NCI-H460 (cell line): ENCODE results near the gene ROS1. TPM values are rescaled to one million over a fixed set of nuclear protein-coding genes. Genes with fewer than 3 reads are reported as not detected.

Experiments
- DNase-seq: peaks from one replicate; pipeline ENCODE4 v3.0.0-alpha.2; 2016; ENCODE audit warnings: low read depth; ENCODE audit errors: extremely low read depth
- total RNA-seq: library from RNA; depleted of rRNA; stranded (reverse); fragments of >200 nt; shearing (Covaris generic); gene quantifications from 2 replicates; pipeline ENCODE4 v1.2.3, GENCODE V29; 2014

The ROS1 gene
- total RNA-seq, 1 experiment from 2014 or later = not detected

DNA sequence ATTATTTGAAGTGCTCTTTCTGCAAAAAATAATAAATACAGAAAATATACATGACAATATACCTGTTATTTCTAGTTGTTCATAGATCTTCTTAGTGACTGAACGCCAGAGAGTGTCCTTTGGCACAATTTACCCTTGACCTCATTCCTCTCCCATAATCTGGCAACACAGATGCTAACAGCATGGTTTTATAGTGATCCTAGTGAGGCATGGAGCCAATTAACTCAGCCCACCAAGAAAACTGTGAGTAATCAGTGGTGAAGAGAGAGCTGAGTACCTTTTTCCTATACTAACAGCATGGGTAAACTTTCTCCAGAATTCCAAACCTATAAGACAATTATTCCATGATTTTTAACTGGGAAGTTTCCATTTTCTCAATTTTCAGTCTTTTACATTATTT, 99.3 kb downstream of the ROS1 start:
- DNase-seq = no peak

DNA sequence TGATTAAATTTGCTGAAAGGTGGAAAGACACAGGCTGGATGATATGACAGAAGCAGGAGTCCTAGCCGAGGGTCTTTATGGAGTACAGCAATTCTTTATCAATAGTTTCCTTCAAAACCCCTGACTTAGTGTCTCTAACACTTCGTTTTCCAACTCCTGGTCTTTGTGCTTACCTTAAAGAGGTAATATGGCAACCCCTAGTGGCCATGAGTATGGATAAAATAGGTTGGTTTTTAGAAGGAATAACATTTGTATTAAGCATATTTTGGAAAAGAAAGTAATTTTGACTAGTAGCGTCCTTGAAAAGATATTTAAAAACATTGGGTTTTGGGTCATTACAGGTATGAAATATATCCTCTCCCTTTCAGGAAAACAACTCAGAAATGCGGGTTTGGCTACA, 108.5 kb downstream of the ROS1 start:
- no peak for DNase-seq

DNA sequence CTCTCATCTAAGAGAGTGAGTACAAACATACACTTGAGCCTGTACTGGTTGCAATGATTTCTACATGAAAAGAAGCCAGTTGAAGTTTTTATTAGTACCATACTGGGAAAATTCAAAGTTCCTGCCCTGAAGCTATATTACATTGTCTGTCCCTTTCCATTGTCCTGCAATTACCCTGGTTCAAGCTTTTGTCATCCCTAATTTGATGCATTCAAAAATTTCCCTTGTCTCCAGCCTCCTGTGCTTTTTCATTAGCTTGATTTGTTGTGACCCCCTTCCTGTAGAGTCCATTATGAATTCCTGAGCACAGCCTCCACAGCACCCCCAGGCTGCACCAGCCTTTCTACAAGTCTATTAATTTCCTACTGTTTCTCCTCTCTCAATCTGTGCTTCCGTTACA, 114.0 kb downstream of the ROS1 start:
- no peak for DNase-seq

DNA sequence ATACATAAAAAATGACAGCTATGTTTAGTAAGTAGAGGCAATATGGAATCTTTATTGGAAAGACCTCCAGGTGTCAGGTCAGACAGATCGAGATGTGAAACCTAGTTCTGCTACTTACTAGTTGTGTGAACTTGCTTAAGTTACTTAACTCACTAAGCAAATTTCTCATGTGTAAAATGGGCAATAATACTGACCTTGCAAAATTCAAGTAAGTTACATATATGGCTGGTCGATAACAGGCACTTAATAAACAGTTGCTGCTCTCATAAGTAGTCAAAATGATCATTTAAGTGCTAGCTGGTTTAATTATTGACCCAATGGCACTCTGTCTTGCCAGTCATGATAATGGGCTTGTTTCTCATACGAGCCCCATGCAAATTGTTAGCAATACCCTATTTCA, 114.4 kb downstream of the ROS1 start:
- no peak for DNase-seq

DNA sequence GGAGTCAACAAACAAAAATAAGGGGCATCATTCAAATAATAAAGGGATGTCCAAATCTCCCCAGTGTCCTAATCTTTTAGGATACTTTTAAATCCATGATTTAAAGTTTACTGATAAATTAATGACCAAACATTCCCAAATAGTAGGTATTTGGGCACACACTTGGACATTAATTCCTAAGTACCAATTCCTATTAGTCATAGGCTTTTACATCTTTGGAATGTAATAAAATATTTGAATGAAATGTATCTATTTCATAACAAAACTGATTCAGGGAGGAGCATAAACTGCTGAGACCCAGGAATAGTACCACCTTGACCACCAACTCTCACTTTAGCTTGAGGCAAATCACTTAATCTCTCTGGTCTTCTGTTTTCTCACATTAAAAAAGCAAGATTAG, 116.1 kb downstream of the ROS1 start:
- no peak for DNase-seq

DNA sequence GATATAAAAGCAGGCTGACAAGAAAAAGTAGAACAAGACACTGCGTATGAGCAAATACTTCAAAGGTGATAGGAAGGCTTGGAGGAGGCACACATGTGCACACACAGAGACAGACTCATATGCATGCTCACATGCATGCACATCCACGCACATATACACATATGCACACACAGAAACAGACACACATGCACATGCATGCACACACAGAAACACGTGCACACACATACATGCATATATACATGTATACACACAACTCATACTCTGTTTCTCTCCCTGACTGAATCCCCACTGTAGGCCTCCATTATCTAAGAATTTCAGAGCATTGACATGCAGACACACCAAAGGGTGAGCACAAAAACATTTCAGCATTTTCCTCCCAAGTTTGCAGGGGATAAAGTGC, 116.7 kb downstream of the ROS1 start:
- DNase-seq = no peak

DNA sequence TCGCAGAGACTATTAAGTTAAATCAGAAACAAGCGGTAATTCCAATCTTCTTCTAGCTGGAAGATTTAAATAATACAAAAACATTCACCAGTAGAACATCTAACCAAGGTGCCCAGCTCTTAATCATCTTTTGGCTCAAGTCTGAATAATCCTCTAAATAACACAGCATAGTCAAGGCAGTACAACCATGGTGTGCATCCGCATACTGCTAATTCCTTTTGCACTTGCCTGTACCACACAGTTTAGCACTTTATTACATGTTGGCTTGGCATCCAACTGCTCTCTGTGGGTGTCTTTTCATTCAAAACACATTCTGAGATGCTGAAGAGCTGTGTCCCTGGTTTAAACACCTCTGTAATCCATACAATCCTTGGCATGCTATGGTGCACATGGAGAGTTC, 118.1 kb downstream of the ROS1 start:
- no peak for DNase-seq

DNA sequence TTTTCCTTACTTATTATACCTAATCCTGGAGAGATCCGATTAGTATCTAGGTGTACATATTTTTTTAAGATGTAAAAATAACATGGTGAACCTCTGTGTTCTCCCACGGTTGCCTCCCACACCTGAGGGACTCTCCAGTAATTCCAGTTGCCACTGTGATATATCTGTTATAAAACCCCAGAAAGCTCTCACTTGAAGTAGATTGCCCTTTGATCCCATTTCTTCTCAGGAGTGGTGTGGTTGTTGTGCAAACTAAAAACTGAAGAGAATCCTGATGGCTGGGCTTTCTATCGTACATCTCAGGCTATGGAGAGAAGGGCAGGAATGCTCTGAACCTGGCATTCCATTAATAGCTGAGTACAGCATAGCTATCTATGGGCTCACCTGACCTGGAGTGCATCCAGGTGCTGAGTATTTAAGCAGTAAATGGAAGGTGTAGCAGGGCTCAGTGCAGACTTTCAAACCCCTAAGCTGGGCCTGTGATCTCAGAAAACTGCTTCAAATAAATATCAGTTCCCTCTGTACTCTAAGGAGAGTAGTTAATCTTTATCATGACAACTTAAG, 119.4 kb downstream of the ROS1 start:
- DNase-seq = no peak

DNA sequence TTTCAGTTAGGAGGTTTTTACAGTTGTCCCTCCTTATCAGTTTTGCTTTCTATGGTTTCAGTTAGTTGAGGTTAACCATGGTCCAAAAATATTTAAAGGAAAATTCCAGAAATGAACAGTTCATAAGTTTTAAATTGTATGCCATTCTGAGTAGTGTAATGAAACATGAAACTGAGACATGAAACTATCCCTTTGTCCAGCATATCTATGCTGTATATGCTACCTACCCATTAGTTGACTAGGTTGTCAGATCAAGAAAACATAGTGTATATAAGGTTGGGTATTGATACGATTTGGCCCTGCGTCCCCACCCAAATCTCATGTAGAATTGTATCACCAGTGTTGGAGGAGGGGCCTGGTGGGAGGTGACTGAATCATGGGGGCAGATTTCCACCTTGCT, 121.3 kb downstream of the ROS1 start:
- DNase-seq = no peak

DNA sequence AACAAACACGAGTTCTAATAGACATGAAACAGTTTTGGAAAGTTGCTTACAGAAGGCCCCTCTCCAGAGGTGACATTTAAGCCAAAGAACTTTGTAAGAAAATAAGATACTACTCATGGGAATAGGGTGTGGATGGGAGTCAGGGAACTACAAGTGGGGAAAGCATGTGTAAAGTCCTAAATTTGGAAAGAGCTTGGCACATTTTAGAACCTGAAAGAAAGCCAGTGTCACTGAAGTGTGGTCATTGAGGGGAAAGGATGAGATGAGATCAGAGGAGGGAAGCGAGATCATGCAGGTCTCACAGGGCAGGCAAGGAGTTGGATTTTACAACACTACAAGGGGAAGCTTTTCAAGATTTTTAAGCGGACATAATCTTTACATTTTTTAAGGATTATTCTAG, 122.4 kb downstream of the ROS1 start:
- no peak for DNase-seq

DNA sequence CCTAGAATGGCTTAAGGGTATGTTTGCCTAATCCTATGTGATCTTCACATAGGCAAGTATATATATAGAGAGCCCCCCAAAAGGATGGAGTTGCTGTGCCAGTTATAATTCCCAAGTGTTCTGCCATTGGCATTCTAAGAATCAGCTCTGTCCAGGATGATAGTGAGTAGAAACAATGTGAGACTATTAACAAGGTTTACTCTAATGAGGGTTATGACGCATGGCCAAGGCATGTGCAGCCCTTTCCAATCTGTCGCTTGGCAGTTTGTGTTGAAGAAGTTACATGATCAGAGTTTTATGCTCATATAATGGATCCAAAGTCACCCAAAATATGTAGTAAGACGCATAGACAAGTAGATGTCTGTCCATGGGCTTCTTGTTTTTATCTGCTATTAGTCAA, 126.8 kb downstream of the ROS1 start:
- no peak for DNase-seq

DNA sequence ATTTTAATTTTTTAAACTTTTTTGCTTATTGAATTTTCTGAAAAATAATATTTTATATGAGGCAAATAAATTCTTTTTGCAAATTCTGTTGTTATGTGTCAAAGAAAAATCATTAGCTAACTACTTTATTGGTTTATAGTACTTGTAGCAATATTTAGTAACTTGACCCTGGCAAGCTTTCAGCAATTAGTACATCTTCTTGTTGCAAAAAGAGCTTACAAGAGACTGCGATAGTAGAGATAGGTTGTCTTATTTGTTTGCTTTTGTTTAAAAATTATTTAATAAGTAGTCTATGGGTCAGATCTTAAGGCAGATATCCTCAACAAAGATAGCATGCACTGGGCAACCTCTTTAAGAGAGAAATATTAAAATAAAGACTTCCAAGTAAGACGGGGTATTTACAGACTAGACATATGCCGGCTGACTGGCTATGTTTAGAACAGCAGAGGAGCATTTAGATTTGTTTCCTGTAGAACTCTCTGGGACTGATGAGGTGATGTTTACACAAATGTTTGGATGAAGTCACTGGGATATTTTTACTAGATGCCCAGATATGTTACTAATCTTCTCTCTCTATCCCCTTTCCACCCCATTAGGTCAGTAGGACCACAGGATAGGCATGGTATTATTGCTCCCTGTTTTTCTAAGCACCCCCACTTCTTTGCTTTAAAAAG, 135.4 kb downstream of the ROS1 start:
- DNase-seq = no peak

DNA sequence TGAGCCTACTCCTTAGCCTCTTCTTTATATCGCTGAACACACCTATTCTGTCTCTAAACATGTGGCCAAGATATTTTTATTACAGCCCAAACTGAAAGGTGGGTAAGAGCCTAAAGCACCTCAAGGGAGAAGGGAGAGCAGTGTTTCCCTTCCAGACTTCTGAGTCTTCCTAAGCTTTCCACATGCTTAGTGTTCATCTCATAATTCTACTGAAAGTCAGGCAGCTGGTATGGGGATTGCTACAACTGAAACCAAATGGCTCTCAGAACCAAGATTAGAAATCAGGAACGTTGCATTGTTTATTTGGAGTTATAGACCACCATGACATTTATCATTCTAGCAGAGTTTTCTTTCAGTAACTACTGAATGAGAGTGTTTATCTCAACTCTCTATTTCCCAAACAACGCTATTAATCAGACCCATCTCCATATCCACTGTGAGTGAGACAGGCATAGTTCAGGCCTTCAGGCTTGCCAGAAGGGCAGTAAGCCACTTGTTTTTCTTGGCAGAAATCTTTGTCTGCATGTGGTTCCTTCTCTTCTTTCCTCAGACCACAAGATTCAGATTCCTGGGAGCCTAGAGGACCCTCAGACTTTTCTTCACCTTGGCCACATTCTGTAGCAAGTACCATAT, 137.5 kb downstream of the ROS1 start:
- no peak for DNase-seq

DNA sequence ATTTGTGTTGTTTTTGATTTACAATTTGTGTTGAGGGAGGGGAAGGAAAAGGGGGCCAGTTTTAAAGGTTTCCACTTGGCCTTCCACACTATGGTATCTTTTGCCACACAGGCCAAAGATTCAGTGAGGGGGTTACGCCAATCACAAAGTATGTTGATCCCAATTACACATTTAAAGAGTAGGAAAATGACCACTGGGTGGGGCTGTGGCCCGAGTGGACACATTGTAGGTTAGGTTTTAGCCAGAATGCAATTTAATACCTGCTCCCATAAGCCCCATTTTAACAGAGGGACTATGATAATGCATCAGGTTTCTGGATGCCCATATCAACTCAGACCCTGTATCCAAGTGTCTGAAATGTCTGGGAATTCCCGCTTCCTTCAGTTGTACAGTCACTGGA, 144.8 kb downstream of the ROS1 start:
- DNase-seq = no peak

DNA sequence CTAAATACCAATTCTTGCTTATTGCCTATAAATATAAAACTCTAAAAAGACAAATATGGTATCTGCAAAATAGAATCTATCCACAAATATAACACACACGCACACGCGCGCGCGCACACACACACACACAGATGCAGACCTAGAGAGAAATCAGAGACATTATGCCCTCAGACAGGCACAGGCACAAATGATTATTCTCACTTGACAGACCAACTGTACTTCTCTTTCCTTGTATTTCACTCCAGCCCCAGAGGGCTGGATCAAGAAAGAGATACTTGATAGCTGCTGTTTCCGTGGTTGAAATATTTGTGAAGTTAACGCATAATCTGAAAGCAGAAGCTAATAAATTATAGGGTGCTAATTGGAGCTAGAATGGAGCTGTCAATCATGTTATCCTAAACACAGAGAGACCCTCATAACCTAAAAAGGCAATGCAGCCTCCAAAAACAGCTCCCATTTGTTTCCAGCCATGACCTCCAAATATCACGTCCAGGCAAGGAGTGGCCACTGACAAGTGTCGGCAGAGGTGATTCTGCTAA, 148.9 kb downstream of the ROS1 start:
- no peak for DNase-seq

DNA sequence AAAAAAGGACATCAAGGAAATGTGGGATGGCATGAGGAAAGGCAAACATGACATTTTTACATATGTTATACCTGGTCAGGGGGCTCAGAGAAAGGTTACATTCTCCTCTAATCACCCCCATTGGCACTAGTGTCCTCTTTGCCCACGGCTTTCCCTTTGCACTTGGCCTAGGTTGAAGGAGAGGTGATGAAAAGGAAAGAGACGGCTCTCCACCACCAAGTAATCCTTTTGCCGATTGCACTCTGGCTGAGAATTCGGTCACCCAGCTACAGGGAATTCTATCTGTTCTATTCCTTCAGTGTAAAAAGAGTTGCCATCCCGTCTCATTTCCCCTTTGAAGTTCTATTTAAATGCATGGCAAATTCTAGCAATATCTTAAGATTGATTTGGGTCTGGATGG, 150.0 kb downstream of the ROS1 start:
- no peak for DNase-seq

DNA sequence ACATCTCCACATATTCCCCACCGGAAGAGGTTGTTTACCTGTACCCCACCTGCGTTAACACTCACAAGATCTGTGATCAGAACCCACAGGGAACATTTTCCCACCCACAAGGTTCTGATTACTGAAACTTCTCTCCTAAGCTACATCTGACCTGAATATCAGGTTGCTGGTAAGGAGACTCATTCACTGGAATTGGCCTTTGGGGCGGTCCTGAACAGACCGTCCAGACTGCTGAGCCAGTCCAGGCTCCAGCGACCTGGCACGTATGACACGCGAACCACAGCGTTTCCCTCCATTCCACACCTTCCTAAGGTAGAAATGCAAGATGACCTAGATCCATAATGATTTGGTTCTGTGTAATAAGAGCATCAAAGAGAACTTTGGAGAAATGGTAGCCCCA, 150.5 kb downstream of the ROS1 start:
- DNase-seq = no peak

DNA sequence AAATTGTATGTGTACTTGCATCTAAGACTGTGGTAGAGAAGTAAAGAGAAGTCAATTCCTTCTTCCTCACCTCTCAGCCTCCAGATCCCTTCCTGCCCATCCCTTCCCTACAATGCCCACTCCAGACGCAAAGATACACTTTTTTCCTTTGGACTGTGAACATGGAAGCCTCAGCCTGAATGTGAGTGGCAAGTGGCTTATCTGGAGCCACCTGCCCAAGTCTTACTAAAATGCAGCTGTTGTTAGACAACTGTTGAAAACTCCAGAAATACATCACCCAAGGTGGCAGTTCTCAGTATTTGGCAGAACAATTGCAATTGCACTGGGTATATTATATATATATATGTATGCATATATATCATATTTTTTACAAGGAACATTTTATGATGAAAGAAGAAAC, 152.9 kb downstream of the ROS1 start:
- no peak for DNase-seq

DNA sequence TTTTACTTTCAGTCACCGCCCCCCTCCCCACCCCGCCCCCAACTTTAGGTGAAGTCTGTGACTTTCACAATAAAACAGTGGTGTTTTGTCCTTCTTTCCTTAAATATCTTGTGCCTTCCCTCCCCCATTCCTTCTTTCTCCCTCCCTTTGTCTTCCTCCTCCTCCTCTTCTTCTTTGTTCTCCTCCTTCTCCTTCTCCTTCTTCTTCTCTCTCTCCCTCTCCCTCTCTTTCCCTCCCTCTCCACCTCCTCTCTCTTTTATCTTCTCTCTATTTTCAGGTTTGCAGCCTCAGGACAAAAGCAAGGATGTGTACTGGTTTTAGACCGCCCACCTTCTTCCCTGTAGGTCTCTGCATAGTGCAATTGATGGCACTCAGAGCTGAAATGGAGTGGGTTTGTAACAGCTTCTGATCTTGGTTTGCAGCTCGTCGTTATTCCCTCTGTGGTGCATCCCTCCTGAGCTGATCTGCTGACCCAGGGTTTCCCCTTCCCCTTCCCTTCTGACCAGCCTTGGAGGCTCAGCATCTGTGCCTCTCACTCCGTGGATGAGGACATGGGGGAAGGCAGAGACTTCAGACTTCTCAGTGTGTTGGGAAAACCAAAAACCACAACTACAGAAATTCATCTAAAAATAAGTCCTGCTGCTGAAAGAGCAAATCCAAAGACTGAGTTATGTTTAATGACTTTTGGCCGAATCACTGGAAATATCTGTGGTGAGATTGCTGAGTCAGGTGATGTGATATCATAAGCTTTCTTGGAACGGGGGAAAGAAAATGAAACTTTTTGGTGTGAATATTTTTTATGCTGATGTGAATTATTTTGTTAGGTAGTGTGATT, 153.5 kb downstream of the ROS1 start:
- no peak for DNase-seq

DNA sequence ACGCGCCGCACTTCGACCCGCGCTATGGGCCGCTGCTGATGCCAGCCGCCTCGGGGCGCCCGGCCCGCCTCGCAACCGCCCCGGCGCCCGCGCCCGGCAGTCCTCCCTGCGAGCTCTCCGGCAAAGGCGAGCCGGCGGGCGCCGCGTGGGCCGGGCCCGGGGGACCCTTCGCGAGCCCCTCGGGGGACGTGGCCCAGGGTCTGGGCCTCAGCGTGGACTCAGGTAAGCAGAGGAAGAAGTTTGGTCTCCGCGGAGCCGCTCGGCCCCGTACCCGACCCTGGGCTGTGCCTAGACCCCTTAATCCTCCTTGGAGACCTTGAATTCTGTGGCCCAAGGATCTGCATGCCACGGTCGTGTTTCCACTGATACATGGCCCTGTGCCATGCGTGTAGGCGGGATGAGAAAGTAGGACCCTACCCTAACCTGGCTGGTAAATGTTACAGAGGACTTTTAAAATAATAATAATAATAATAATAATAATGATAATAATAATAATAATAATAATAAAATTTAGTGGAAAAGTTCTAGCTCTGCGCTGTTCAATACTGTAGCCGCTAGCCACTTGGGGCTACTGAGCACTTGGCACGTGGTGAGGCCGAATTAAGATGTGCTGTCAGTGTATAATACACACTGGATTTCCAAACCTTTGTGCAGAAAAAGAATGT, 154.8 kb downstream of the ROS1 start:
- no peak for DNase-seq
